ENCODE measurements around the gene ITPRID2. TPM values are rescaled to one million over a fixed set of nuclear protein-coding genes. Genes with fewer than 3 reads are reported as not detected.

The ITPRID2 gene
- total and polyA plus RNA-seq, 10 of the 15 experiments (the other 5 are each of a cell fraction or from before 2014, with no cell fraction given): 4.7 to 23.7 (median 13.1) TPM

- TF ChIP-seq BCLAF1 (IDR thresholded peaks at IDR 0.05) (no peak), CBX3 (IDR thresholded peaks at IDR 0.05; ENCODE audit: borderline replicate concordance, low read depth) (no peak)
Measured at GRCh38 chr2:181891258-181891965, at the start of gene ITPRID2 (continued).

DNA sequence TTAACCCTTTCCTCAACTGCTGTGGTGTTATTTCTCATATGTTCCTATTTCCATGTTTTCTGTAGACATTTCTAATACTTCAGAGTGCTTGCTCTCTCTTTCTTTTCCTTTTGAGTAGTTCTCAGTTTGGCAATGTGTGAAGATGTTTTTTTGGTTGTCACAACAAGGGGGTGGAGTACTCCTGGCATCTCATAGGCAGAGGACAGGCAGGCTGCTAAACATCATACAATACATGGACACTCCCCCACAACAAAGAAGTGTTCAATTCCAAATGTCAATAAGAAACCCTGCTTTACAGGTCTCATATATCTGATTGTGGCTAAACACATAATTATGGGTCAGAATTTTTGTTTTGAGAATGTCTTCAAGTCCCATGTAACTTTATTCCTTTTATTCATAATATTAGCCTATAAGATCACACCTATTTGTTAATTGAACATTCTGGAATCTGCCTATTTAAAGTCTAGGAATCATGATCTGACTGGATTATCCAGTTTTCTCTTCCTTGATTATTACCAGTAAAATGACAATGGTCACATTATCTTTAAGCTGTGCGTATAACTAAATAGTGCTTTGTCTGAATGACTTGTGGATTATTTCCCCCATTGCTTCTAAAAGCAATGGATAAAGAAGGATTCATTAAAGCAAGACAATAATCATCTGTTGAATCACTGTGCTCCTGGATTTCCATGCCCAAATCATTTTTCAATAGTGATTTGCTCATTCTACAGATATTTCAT lies 46.8 kb upstream of the ITPRID2 start:
- no peak for ATAC-seq
- TF ChIP-seq ZNF384 (IDR thresholded peaks at IDR 0.05; ENCODE audit: borderline replicate concordance, low read depth, low read length) (no peak), FOS (IDR thresholded peaks at IDR 0.05; ENCODE audit: borderline replicate concordance, extremely low read depth, insufficient read length) (no peak), SP1 (IDR thresholded peaks at IDR 0.05; ENCODE audit: low read depth, low read length) (no peak), CREM (IDR thresholded peaks at IDR 0.05; ENCODE audit: low read depth) (no peak), TBL1XR1 (IDR thresholded peaks at IDR 0.05; ENCODE audit: low read depth, low read length) (no peak), STAT3 (IDR thresholded peaks at IDR 0.05; ENCODE audit: low read depth, low read length) (no peak), CHD4 (IDR thresholded peaks at IDR 0.05) (no peak), ZBTB40 (IDR thresholded peaks at IDR 0.05; ENCODE audit: borderline replicate concordance) (no peak), TAF1 (IDR thresholded peaks at IDR 0.05; ENCODE audit: borderline replicate concordance, low read depth, low read length) (no peak), MXI1 (IDR thresholded peaks at IDR 0.05; ENCODE audit: low read depth, low read length) (no peak), EP300 (IDR thresholded peaks at IDR 0.05; ENCODE audit: borderline replicate concordance in 1 of 2, control insufficient read depth in 1 of 2, low read depth in 2 of 2, low read length in 2 of 2) (no peak)

More for the DNA sequence above, 46.8 kb upstream of the ITPRID2 start:
- H3K27me3 ChIP-seq (replicated peaks in 1 of 2; ENCODE audit: control insufficient read depth in 2 of 2, insufficient read depth in 2 of 2, low read length in 1 of 2): no peaks in the 10 kb centered on the region
- no TSS peak for BruUV-seq (replicated peaks)
- no peaks in the 10 kb centered on the region for H3K9me3 ChIP-seq (replicated peaks; ENCODE audit: control insufficient read depth, insufficient read depth, low read length)
- 96% methylated on average over 1 of the region's 1 CpG for WGBS (ENCODE audit: insufficient coverage, insufficient replicate concordance, low lambda C conversion rate, missing lambda C conversion rate)
- H3K9ac ChIP-seq (ENCODE audit: control insufficient read depth, insufficient read depth, low read length): no peak overlapping the region
- H4K20me1 ChIP-seq (ENCODE audit: control insufficient read depth, insufficient read depth): no peaks in the 10 kb centered on the region
- in situ Hi-C loops (cut with MboI): no loop called here
- no peak for DNase-seq (ENCODE audit: low read depth, low spot score)
- H3K4me2 ChIP-seq (ENCODE audit: control insufficient read depth, insufficient read depth): no peak overlapping the region
- FAIRE-seq: no peak
- no peak overlapping the region for H3K27ac ChIP-seq (ENCODE audit: control insufficient read depth, insufficient read depth)
- ChIA-PET RAD21 (ENCODE audit: unreplicated experiment) (no interaction called here), POLR2A (no interaction called here), CTCF (no interaction called here), SMC1A (ENCODE audit: uncharacterized antibody, unreplicated experiment) (no interaction called here)
- H3K79me2 ChIP-seq (ENCODE audit: control insufficient read depth, insufficient read depth, low read length): no peaks in the 10 kb centered on the region
- H3K36me3 ChIP-seq (ENCODE audit: control insufficient read depth in 2 of 2, insufficient read depth in 2 of 2, low read length in 1 of 2): no peaks in the 10 kb centered on the region
- H3K4me1 ChIP-seq (ENCODE audit: control insufficient read depth, insufficient read depth, low read length): no peaks in the 10 kb centered on the region
- no peak overlapping the region for H2AFZ ChIP-seq (ENCODE audit: control insufficient read depth, low read depth, low read length)
- intact Hi-C loops (cut with micrococcal nuclease; ENCODE audit: unreplicated experiment): no loop called here
- no peak overlapping the region for H3K4me3 ChIP-seq
